ENCODE data around the gene CCSER1.
"Not testable (repeated sequence)": the region's sequence is repeated elsewhere in the genome, so short reads cannot be mapped to it uniquely, and the experiment has no call there.

The CCSER1 gene

GRCh38 chr4:91359041-91360031 lies 1232.1 kb downstream of the CCSER1 start:
- H3K27ac ChIP-seq, result no peak overlapping the region
- H3K9ac ChIP-seq (ENCODE audit: insufficient read length), result no peak overlapping the region
- DNase-seq (ENCODE audit: low read depth, low spot score), result no peak
- no peaks in the 10 kb centered on the region for H3K9me3 ChIP-seq (ENCODE audit: low read depth, low read length)
- H3K4me3 ChIP-seq, result no peak overlapping the region
- no peaks in the 10 kb centered on the region for H3K36me3 ChIP-seq (ENCODE audit: insufficient read depth, low read length)
- no peak for TF ChIP-seq EZH2 (IDR thresholded peaks at IDR 0.05)
- no peak for TF ChIP-seq POLR2AphosphoS5 (IDR thresholded peaks at IDR 0.05; ENCODE audit: borderline replicate concordance, low read depth, low read length)
- TF ChIP-seq FOXP2 (optimal IDR thresholded peaks at IDR 0.05; ENCODE audit: control extremely low read depth, extremely low read length, insufficient read depth), result no peak

- H3K4me3 ChIP-seq, result no peak overlapping the region
- H3K36me3 ChIP-seq (ENCODE audit: insufficient read depth, low read length), result no peaks in the 10 kb centered on the region
- H3K9me3 ChIP-seq (ENCODE audit: low read depth, low read length), result no peaks in the 10 kb centered on the region
- H3K27ac ChIP-seq, result no peak overlapping the region
- TF ChIP-seq EZH2 (IDR thresholded peaks at IDR 0.05), result no peak
- no peak for TF ChIP-seq FOXP2 (optimal IDR thresholded peaks at IDR 0.05; ENCODE audit: control extremely low read depth, extremely low read length, insufficient read depth)
- TF ChIP-seq POLR2AphosphoS5 (IDR thresholded peaks at IDR 0.05; ENCODE audit: borderline replicate concordance, low read depth, low read length), result no peak
- no peak for DNase-seq (ENCODE audit: low read depth, low spot score)
- no peak overlapping the region for H3K9ac ChIP-seq (ENCODE audit: insufficient read length)
These were observed 1234.9 kb downstream of the CCSER1 start for GRCh38 chr4:91362125-91362524.

- TF ChIP-seq POLR2AphosphoS5 (IDR thresholded peaks at IDR 0.05; ENCODE audit: borderline replicate concordance, low read depth, low read length) (no peak), FOXP2 (optimal IDR thresholded peaks at IDR 0.05; ENCODE audit: control extremely low read depth, extremely low read length, insufficient read depth) (no peak), EZH2 (IDR thresholded peaks at IDR 0.05) (no peak)
- Histone ChIP-seq H3K9ac (ENCODE audit: insufficient read length) (no peak overlapping the region), H3K27ac (no peak overlapping the region), H3K4me3 (no peak overlapping the region), H3K9me3 (ENCODE audit: low read depth, low read length) (no peaks in the 10 kb centered on the region), H3K36me3 (ENCODE audit: insufficient read depth, low read length) (no peaks in the 10 kb centered on the region)
- no peak for DNase-seq (ENCODE audit: low read depth, low spot score)
These were observed 1239.4 kb downstream of the CCSER1 start for GRCh38 chr4:91366554-91366953.

GRCh38 chr4:91369116-91369515 lies 1241.9 kb downstream of the CCSER1 start:
- Histone ChIP-seq H3K4me3 (no peak overlapping the region), H3K9me3 (ENCODE audit: low read depth, low read length) (no peaks in the 10 kb centered on the region), H3K27ac (no peak overlapping the region), H3K9ac (ENCODE audit: insufficient read length) (no peak overlapping the region), H3K36me3 (ENCODE audit: insufficient read depth, low read length) (no peaks in the 10 kb centered on the region)
- TF ChIP-seq POLR2AphosphoS5 (IDR thresholded peaks at IDR 0.05; ENCODE audit: borderline replicate concordance, low read depth, low read length) (no peak), EZH2 (IDR thresholded peaks at IDR 0.05) (no peak), FOXP2 (optimal IDR thresholded peaks at IDR 0.05; ENCODE audit: control extremely low read depth, extremely low read length, insufficient read depth) (no peak)
- no peak for DNase-seq (ENCODE audit: low read depth, low spot score)

GRCh38 chr4:91373546-91373945 lies 1246.4 kb downstream of the CCSER1 start:
- no peaks in the 10 kb centered on the region for H3K36me3 ChIP-seq (ENCODE audit: insufficient read depth, low read length)
- TF ChIP-seq FOXP2 (optimal IDR thresholded peaks at IDR 0.05; ENCODE audit: control extremely low read depth, extremely low read length, insufficient read depth) (no peak), EZH2 (IDR thresholded peaks at IDR 0.05) (no peak), POLR2AphosphoS5 (IDR thresholded peaks at IDR 0.05; ENCODE audit: borderline replicate concordance, low read depth, low read length) (no peak)
- H3K9me3 ChIP-seq (ENCODE audit: low read depth, low read length), result no peaks in the 10 kb centered on the region
- H3K4me3 ChIP-seq, result no peak overlapping the region
- no peak overlapping the region for H3K9ac ChIP-seq (ENCODE audit: insufficient read length)
- DNase-seq (ENCODE audit: low read depth, low spot score), result no peak
- H3K27ac ChIP-seq, result no peak overlapping the region

GRCh38 chr4:91405431-91405830 lies 1278.2 kb downstream of the CCSER1 start:
- DNase-seq (ENCODE audit: low read depth, low spot score); H3K27ac ChIP-seq: not testable (repeated sequence)

GRCh38 chr4:91422011-91422410 lies 1294.8 kb downstream of the CCSER1 start:
- Histone ChIP-seq H3K36me3 (ENCODE audit: insufficient read depth, low read length) (no peaks in the 10 kb centered on the region), H3K27ac (no peak overlapping the region), H3K4me3 (no peak overlapping the region), H3K9ac (ENCODE audit: insufficient read length) (no peak overlapping the region), H3K9me3 (ENCODE audit: low read depth, low read length) (no peaks in the 10 kb centered on the region)
- DNase-seq (ENCODE audit: low read depth, low spot score), result no peak
- TF ChIP-seq POLR2AphosphoS5 (IDR thresholded peaks at IDR 0.05; ENCODE audit: borderline replicate concordance, low read depth, low read length) (no peak), EZH2 (IDR thresholded peaks at IDR 0.05) (no peak), FOXP2 (optimal IDR thresholded peaks at IDR 0.05; ENCODE audit: control extremely low read depth, extremely low read length, insufficient read depth) (no peak)

More at GRCh38 chr4:91405431-91405830, 1278.2 kb downstream of the CCSER1 start:
- H3K9me3 ChIP-seq (ENCODE audit: low read depth, low read length); H3K36me3 ChIP-seq (ENCODE audit: insufficient read depth, low read length); H3K4me3 ChIP-seq; H3K9ac ChIP-seq (ENCODE audit: insufficient read length): not testable (repeated sequence)

- DNase-seq (ENCODE audit: low read depth, low spot score), result no peak
- TF ChIP-seq EZH2 (IDR thresholded peaks at IDR 0.05) (no peak), FOXP2 (optimal IDR thresholded peaks at IDR 0.05; ENCODE audit: control extremely low read depth, extremely low read length, insufficient read depth) (no peak), POLR2AphosphoS5 (IDR thresholded peaks at IDR 0.05; ENCODE audit: borderline replicate concordance, low read depth, low read length) (no peak)
These were observed 1299.5 kb downstream of the CCSER1 start for GRCh38 chr4:91426725-91427124.

More at GRCh38 chr4:91426725-91427124, 1299.5 kb downstream of the CCSER1 start:
- no peak overlapping the region for H3K4me3 ChIP-seq
- no peak overlapping the region for H3K9ac ChIP-seq (ENCODE audit: insufficient read length)
- H3K27ac ChIP-seq, result no peak overlapping the region
- no peaks in the 10 kb centered on the region for H3K9me3 ChIP-seq (ENCODE audit: low read depth, low read length)
- H3K36me3 ChIP-seq (ENCODE audit: insufficient read depth, low read length), result no peaks in the 10 kb centered on the region

Data from SK-N-MC (cell line).